HCT116 (cell line): ENCODE data around the gene ANHX.

Source experiments
- CBX3 ChIP-seq: IDR thresholded peaks from 2 replicates; pipeline ENCODE4 v1.6.1; 2012; ENCODE audit warnings: low read depth
- CTCF ChIP-seq, 3 experiments: fragments of 200-600 bp in 1 of 3; sonication (generic) in 1 of 3; IDR thresholded peaks in 2 of 3; conservative IDR thresholded peaks in 1 of 3; 2 replicates each; pipeline ENCODE4 v1.5.1; 2012 to 2017; ENCODE audit warnings: low read depth in 2 of 3, low read length in 2 of 3, antibody characterized with exemption in 1 of 3, borderline replicate concordance in 1 of 3, control low read depth in 1 of 3, mild to moderate bottlenecking in 1 of 3, mixed read lengths in 1 of 3, mixed run types in 1 of 3, moderate library complexity in 1 of 3; ENCODE audit not compliant: insufficient read depth in 1 of 3
- EZH2 ChIP-seq: fragments of 200-600 bp; sonication (generic); IDR thresholded peaks from 2 replicates; pipeline ENCODE4 v1.6.1; 2017; ENCODE audit warnings: antibody characterized with exemption, mixed run types
- FOSL1 ChIP-seq: IDR thresholded peaks from 2 replicates; pipeline ENCODE4 v1.6.1; 2012; ENCODE audit warnings: low read depth
- MAX ChIP-seq: IDR thresholded peaks from 2 replicates; pipeline ENCODE4 v1.6.1; 2012
- POLR2A ChIP-seq: IDR thresholded peaks from 2 replicates; pipeline ENCODE4 v1.7.0; 2011; ENCODE audit warnings: borderline replicate concordance; ENCODE audit not compliant: insufficient read depth, insufficient read length; ENCODE audit errors: extremely low read depth
- POLR2AphosphoS5 ChIP-seq: IDR thresholded peaks from 2 replicates; pipeline ENCODE4 v1.6.1; 2011; ENCODE audit warnings: mild to moderate bottlenecking, low read depth, low read length, moderate library complexity
- SP1 ChIP-seq: IDR thresholded peaks from 2 replicates; pipeline ENCODE4 v1.6.1; 2012; ENCODE audit warnings: low read depth
- ZFX ChIP-seq: fragments of 450-650 bp; IDR thresholded peaks from 2 replicates; pipeline ENCODE4 v1.6.1; 2017

GRCh38 chr12:133236556-133236955, 879 bp upstream of the ANHX start:
- TF ChIP-seq FOSL1 (no peak), CTCF (IDR thresholded peaks at IDR 0.05 in 2 of 3, conservative IDR thresholded peaks at IDR 0.05 in 1 of 3; ENCODE audit: borderline replicate concordance in 1 of 3, insufficient read depth in 1 of 3, low read depth in 2 of 3, low read length in 2 of 3) (no peak), POLR2AphosphoS5 (no peak), CBX3 (no peak), SP1 (no peak), EZH2 (no peak), POLR2A (no peak), ZFX (no peak), MAX (no peak)
